Measurements from ENCODE around the gene CNTNAP4. TPM values are rescaled to one million over a fixed set of nuclear protein-coding genes. Genes with fewer than 3 reads are reported as not detected.
A peak's percentile ranks its signal among the peaks of the same experiment; 100 is the strongest.

The CNTNAP4 gene
- total RNA-seq, 4 donors from 2014 or later, result not detected

GRCh38 chr16:76445815-76446214 lies 168.6 kb downstream of the CNTNAP4 start:
- no peaks in the 10 kb centered on the region for H3K36me3 ChIP-seq
- 82 to 91% methylated on average over 3 of the region's 3 CpGs for WGBS, 2 donors (ENCODE audit: low coverage in 1 of 2)
- H3K27me3 ChIP-seq, result no peaks in the 10 kb centered on the region
- H3K4me3 ChIP-seq, result no peak overlapping the region
- no peak for DNase-seq
- H3K9me3 ChIP-seq, result no peaks in the 10 kb centered on the region
- H3K27ac ChIP-seq, result no peak overlapping the region
- TF ChIP-seq POLR2A (IDR thresholded peaks at IDR 0.05) (no peak), POLR2AphosphoS5 (IDR thresholded peaks at IDR 0.05) (no peak)
- in situ Hi-C loops (cut with MboI; ENCODE audit: low pct_ligation_motif_present in 1 of 4, low pct_unique_long_range_greater_than_20kb in 1 of 4, low sequenced_read_pairs in 3 of 4) (no loop called here), intact Hi-C loops (cut with DNase I; ENCODE audit: low total_unique reads) (no loop called here)
- H3K4me1 ChIP-seq, result peaks cover 0 to 9% (median 0%) of the 10 kb centered on the region in 4 donors

- TF ChIP-seq EP300 (IDR thresholded peaks at IDR 0.05; ENCODE audit: low read depth) (no peak), POLR2AphosphoS5 (IDR thresholded peaks at IDR 0.05) (no peak), CTCF (IDR thresholded peaks at IDR 0.05) (no peak)
- H3K4me1 ChIP-seq, result peaks cover 0 to 9% (median 0%) of the 10 kb centered on the region in 4 donors
- H3K4me3 ChIP-seq, result no peak overlapping the region
- no peaks in the 10 kb centered on the region for H3K9me3 ChIP-seq
- no peaks in the 10 kb centered on the region for H3K36me3 ChIP-seq
- no peak overlapping the region for H3K27ac ChIP-seq
- no peaks in the 10 kb centered on the region for H3K27me3 ChIP-seq
- intact Hi-C loops (cut with DNase I; ENCODE audit: low total_unique reads) (no loop called here), in situ Hi-C loops (cut with MboI; ENCODE audit: low pct_ligation_motif_present in 1 of 4, low pct_unique_long_range_greater_than_20kb in 1 of 4, low sequenced_read_pairs in 3 of 4) (no loop called here)
- no peak for DNase-seq
- WGBS, 2 donors (ENCODE audit: low coverage in 1 of 2), result 63% methylated on average over 3 of the region's 3 CpGs
These were observed 169.1 kb downstream of the CNTNAP4 start for GRCh38 chr16:76446251-76446650.

- no peak overlapping the region for H3K4me3 ChIP-seq
- DNase-seq, result no peak
- H3K36me3 ChIP-seq, result no peaks in the 10 kb centered on the region
- no peaks in the 10 kb centered on the region for H3K9me3 ChIP-seq
- no peak for TF ChIP-seq EP300 (IDR thresholded peaks at IDR 0.05; ENCODE audit: low read depth)
- no peak for TF ChIP-seq POLR2A (IDR thresholded peaks at IDR 0.05)
- no peak for TF ChIP-seq CTCF (IDR thresholded peaks at IDR 0.05)
- no peaks in the 10 kb centered on the region for H3K4me1 ChIP-seq
- intact Hi-C loops (cut with DNase I; ENCODE audit: low total_unique reads), result no loop called here
- no peak overlapping the region for H3K27ac ChIP-seq
- WGBS, 2 donors (ENCODE audit: low coverage in 1 of 2), result 48 to 84% methylated on average over 2 to 6 of the region's 6 CpGs
- no peaks in the 10 kb centered on the region for H3K27me3 ChIP-seq
- in situ Hi-C loops (cut with MboI; ENCODE audit: low pct_ligation_motif_present in 1 of 4, low pct_unique_long_range_greater_than_20kb in 1 of 4, low sequenced_read_pairs in 3 of 4), result no loop called here
These were observed 173.7 kb downstream of the CNTNAP4 start for GRCh38 chr16:76450890-76451289.

DNA sequence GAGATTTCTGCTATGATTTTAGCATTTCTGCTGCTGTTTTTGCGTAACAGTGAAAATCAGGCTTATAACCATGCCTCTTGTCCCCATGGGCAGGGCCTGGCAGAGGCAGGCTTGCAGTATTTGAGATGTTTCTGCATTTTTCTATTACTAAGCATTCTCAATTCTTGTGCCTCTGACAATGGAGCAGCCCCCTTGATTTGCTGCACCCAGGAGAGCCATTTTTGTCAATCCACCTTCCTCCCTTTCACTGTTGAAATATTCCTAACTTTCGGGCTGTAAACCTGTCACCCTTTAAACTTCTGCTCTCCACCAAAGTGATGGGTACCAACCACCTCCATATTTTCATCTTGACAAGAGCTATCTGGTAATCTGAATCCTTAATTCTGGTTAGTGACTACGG lies 178.1 kb downstream of the CNTNAP4 start:
- no peak for DNase-seq
- Histone ChIP-seq H3K27ac (no peak overlapping the region), H3K27me3 (no peaks in the 10 kb centered on the region), H3K4me1 (peaks cover 0 to 8% (median 0%) of the 10 kb centered on the region in 4 donors), H3K36me3 (no peaks in the 10 kb centered on the region), H3K4me3 (no peak overlapping the region), H3K9me3 (no peaks in the 10 kb centered on the region)
- no peak for TF ChIP-seq POLR2AphosphoS5 (IDR thresholded peaks at IDR 0.05)
- TF ChIP-seq POLR2A (IDR thresholded peaks at IDR 0.05), result no peak
- TF ChIP-seq CTCF (IDR thresholded peaks at IDR 0.05), result no peak
- TF ChIP-seq EP300 (IDR thresholded peaks at IDR 0.05; ENCODE audit: low read depth), result no peak
- intact Hi-C loops (cut with DNase I; ENCODE audit: low total_unique reads), result no loop called here
- WGBS, 2 donors (ENCODE audit: low coverage in 1 of 2), result 81 to 85% methylated on average over 3 of the region's 3 CpGs
- in situ Hi-C loops (cut with MboI; ENCODE audit: low pct_ligation_motif_present in 1 of 4, low pct_unique_long_range_greater_than_20kb in 1 of 4, low sequenced_read_pairs in 3 of 4), result no loop called here

DNA sequence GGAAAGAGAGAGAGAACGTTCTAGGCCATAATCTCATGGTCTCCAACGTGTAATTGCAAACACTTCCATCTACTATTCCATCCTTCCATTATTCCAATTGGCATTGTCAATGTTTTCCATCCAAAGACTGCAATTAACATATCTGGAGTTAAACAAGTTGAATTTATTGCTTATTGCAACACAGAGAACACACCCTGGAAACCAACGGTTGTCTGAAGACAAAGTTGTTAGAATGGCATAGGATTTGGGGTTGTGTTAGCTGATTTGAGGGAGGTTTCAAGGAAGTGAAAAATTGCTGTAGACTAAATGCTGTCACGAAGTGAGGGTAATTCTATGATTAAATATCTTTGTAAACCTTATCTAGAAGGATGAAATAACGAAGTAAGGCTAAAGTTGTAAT lies 178.8 kb downstream of the CNTNAP4 start:
- in situ Hi-C loops (cut with MboI; ENCODE audit: low pct_ligation_motif_present in 1 of 4, low pct_unique_long_range_greater_than_20kb in 1 of 4, low sequenced_read_pairs in 3 of 4), result no loop called here
- Histone ChIP-seq H3K27ac (peak overlapping the region in 1 of 4 donors; percentile 41), H3K4me1 (peaks cover 0 to 8% (median 0%) of the 10 kb centered on the region in 4 donors), H3K4me3 (no peak overlapping the region), H3K36me3 (no peaks in the 10 kb centered on the region), H3K9me3 (no peaks in the 10 kb centered on the region), H3K27me3 (no peaks in the 10 kb centered on the region)
- TF ChIP-seq POLR2AphosphoS5 (IDR thresholded peaks at IDR 0.05) (no peak), CTCF (IDR thresholded peaks at IDR 0.05) (no peak), POLR2A (IDR thresholded peaks at IDR 0.05) (no peak), EP300 (IDR thresholded peaks at IDR 0.05; ENCODE audit: low read depth) (no peak)
- DNase-seq, result no peak
- intact Hi-C loops (cut with DNase I; ENCODE audit: low total_unique reads), result no loop called here
- 37 to 38% methylated on average over 5 of the region's 5 CpGs for WGBS, 2 donors (ENCODE audit: low coverage in 1 of 2)
